A549 (cell line): Measurements from ENCODE around the gene TSPEAR. TPM values are rescaled to one million over a fixed set of nuclear protein-coding genes. Genes with fewer than 3 reads are reported as not detected.

ENCODE experiments used
- ATAC-seq, 2 experiments: fragments of 200-7000 bp in 1 of 2; fragments of >200 bp in 1 of 2; cut with Nextera tagmentation in 1 of 2; cut with Tn5 transposase in 1 of 2; 3 replicates each; pipeline versions ENCODE4 v1.8.0 to v1.9.1; 2018 to 2020; ENCODE audit warnings: mild to moderate bottlenecking in 1 of 2, moderate library complexity in 1 of 2
- CTCF ChIA-PET: fragments of 300-600 bp; sonication (Branson Sonifier 250); formaldehyde crosslinking; extraction: SDS; loops from one replicate; lab custom pipeline; 2021; ENCODE audit warnings: antibody characterized with exemption, inconsistent platforms; lab: Yijun Ruan, JAX
- POLR2A ChIA-PET: fragments of 350-600 bp; formaldehyde crosslinking; extraction: SDS; loops from one replicate; lab custom pipeline; 2021; ENCODE audit warnings: antibody characterized with exemption, inconsistent platforms; lab: Yijun Ruan, JAX
- DNase-seq, 2 experiments: peaks; one replicate each; pipeline versions ENCODE4 v3.0.0 to v3.0.0-alpha.2; 2011 to 2016; ENCODE audit warnings: low read depth in 1 of 2, low spot score in 1 of 2
- FAIRE-seq: peaks from 2 replicates; lab custom pipeline; 2011; peaks lifted over from hg19 to GRCh38; lab: Jason Lieb, UNC
- H3K27ac ChIP-seq, 2 experiments: fragments of >200 bp; sonication (Bioruptor Twin); formaldehyde crosslinking; 3 replicates each; pipeline ENCODE4 v1.5.1; 2016 to 2017
- H3K4me1 ChIP-seq: fragments of >200 bp; sonication (Bioruptor Twin); formaldehyde crosslinking; 3 replicates; pipeline ENCODE4 v1.6.1; 2016
- H3K4me2 ChIP-seq: fragments of >200 bp; sonication (Bioruptor Twin); formaldehyde crosslinking; 3 replicates; pipeline ENCODE4 v1.6.1; 2016
- H3K4me3 ChIP-seq: fragments of >200 bp; sonication (Bioruptor Twin); formaldehyde crosslinking; 3 replicates; pipeline ENCODE4 v1.5.1; 2016
- H3K9me3 ChIP-seq: fragments of >200 bp; sonication (Bioruptor Twin); formaldehyde crosslinking; 3 replicates; pipeline ENCODE4 v1.6.1; 2016
- BHLHE40 ChIP-seq: IDR thresholded peaks from 2 replicates; pipeline ENCODE4 v1.6.1; 2012; ENCODE audit warnings: low read depth, low read length, inconsistent platforms
- CBX2 ChIP-seq: fragments of 200-600 bp; sonication (generic); IDR thresholded peaks from 2 replicates; pipeline ENCODE4 v1.6.1; 2016; ENCODE audit warnings: low read depth, mild to moderate bottlenecking, borderline replicate concordance
- CTCF ChIP-seq: fragments of >200 bp; sonication (Bioruptor Twin); formaldehyde crosslinking; IDR thresholded peaks from 3 replicates; pipeline ENCODE4 v1.5.1; 2016
- E2F6 ChIP-seq: IDR thresholded peaks from 2 replicates; pipeline ENCODE4 v1.6.1; 2012; ENCODE audit warnings: low read depth, borderline replicate concordance
- EP300 ChIP-seq, 2 experiments: fragments of >200 bp; sonication (Bioruptor Twin); formaldehyde crosslinking; IDR thresholded peaks; 2 replicates in 1 of 2; 3 replicates in 1 of 2; pipeline ENCODE4 v1.6.1; 2016 to 2017
- ESRRA ChIP-seq: fragments of 150-350 bp; IDR thresholded peaks from 2 replicates; pipeline ENCODE4 v1.6.1; 2014; ENCODE audit warnings: mild to moderate bottlenecking, low read length, borderline replicate concordance
- GATA3 ChIP-seq: IDR thresholded peaks from 2 replicates; pipeline ENCODE4 v1.6.1; 2012; ENCODE audit warnings: borderline replicate concordance
- HMGXB4 ChIP-seq: fragments of 250-450 bp; sonication (Bioruptor Pico); IDR thresholded peaks from 2 replicates; pipeline ENCODE4 v1.5.0; 2021; ENCODE audit warnings: mild to moderate bottlenecking, moderate library complexity, borderline replicate concordance
- HOXA7 ChIP-seq: fragments of 250-450 bp; sonication (Bioruptor Pico); IDR thresholded peaks from 2 replicates; pipeline ENCODE4 v1.5.0; 2020; ENCODE audit warnings: mild to moderate bottlenecking, moderate library complexity
- JUNB ChIP-seq: fragments of >200 bp; sonication (Bioruptor Twin); formaldehyde crosslinking; IDR thresholded peaks from 2 replicates; pipeline ENCODE4 v1.6.1; 2016
- KDM1A ChIP-seq: fragments of 200-600 bp; sonication (generic); IDR thresholded peaks from 2 replicates; pipeline ENCODE4 v1.6.1; 2016; ENCODE audit warnings: low read depth, mild to moderate bottlenecking
- MAFK ChIP-seq: fragments of 450-650 bp; IDR thresholded peaks from 2 replicates; pipeline ENCODE4 v1.6.1; 2014; ENCODE audit not compliant: partially characterized antibody
- MYC ChIP-seq: IDR thresholded peaks from 2 replicates; pipeline ENCODE4 v1.6.1; 2012; ENCODE audit warnings: mild to moderate bottlenecking, inconsistent platforms, low read length, improper control_type of control experiment, borderline replicate concordance
- NFE2L2 ChIP-seq: fragments of 150-350 bp; conservative IDR thresholded peaks from 2 replicates; pipeline ENCODE4 v1.6.1; 2014; ENCODE audit warnings: low read length
- REST ChIP-seq: fragments of 200-600 bp; sonication (generic); IDR thresholded peaks from 2 replicates; pipeline ENCODE4 v1.6.1; 2016; ENCODE audit warnings: antibody characterized with exemption, mild to moderate bottlenecking, moderate library complexity
- SMC3 ChIP-seq: fragments of >200 bp; sonication (Bioruptor Twin); formaldehyde crosslinking; IDR thresholded peaks from 3 replicates; pipeline ENCODE4 v1.6.1; 2018; ENCODE audit warnings: inconsistent platforms
- TP53 ChIP-seq: fragments of 250-450 bp; sonication (Bioruptor Pico); IDR thresholded peaks from 2 replicates; pipeline ENCODE4 v1.5.0; 2021; ENCODE audit warnings: mild to moderate bottlenecking, moderate library complexity
- ZNF302 ChIP-seq: fragments of 250-450 bp; sonication (Bioruptor Pico); IDR thresholded peaks from 2 replicates; pipeline ENCODE4 v1.9.0; 2021; ENCODE audit warnings: inconsistent platforms, mild to moderate bottlenecking, moderate library complexity
- WGBS: methylation state at CpG from one replicate; pipeline ENCODE4 v1.1.6; 2017; ENCODE audit errors: missing lambda C conversion rate; 5-methylcytosine and 5-hydroxymethylcytosine counted together
- polyA plus RNA-seq, 4 experiments: library from polyadenylated mRNA; depleted of rRNA in 3 of 4; stranded (reverse); fragments of >200 nt; fragmentation: RNase III in 1 of 4; extraction: RNeasy Plus Mini Kit Qiagen cat#74134 plus additional on column Dnase treatment in 1 of 4; gene quantifications; 2 replicates in 3 of 4; 3 replicates in 1 of 4; pipeline ENCODE4 v1.2.3, GENCODE V29; 2011 to 2017

The TSPEAR gene
- polyA plus RNA-seq, 2 of the 4 experiments (the other 2 are of a cell fraction) = not detected

GRCh38 chr21:44613386-44614155 is 97.8 kb downstream of the TSPEAR start:
- TF ChIP-seq CBX2 (no peak), ESRRA (no peak), HOXA7 (no peak), ZNF302 (CRISPR knock-in tag) (no peak), EP300 (IDR thresholded peaks at IDR 0.05) (no peak), BHLHE40 (no peak), GATA3 (no peak), JUNB (no peak), MAFK (no peak), MYC (no peak), E2F6 (no peak)
- TF ChIP-seq, all 56 proteins: peak for 0
- Histone ChIP-seq H3K4me3 (no peak overlapping the region), H3K9me3 (peaks cover 5% of the 10 kb centered on the region; the same call in 1 of the 3 replicates), H3K4me1 (no peaks in the 10 kb centered on the region), H3K4me2 (no peak overlapping the region), H3K27ac (no peak overlapping the region)
- no peak for DNase-seq
- ChIA-PET CTCF (no interaction called here), POLR2A (no interaction called here)
- FAIRE-seq = no peak
- ATAC-seq = no peak
- 65% methylated on average over 17 of the region's 26 CpGs for WGBS

- ATAC-seq = no peak
- no peaks in the 10 kb centered on the region for H3K4me1 ChIP-seq
- no peak overlapping the region for H3K27ac ChIP-seq
- peaks cover 5% of the 10 kb centered on the region; the same call in 1 of the 3 replicates for H3K9me3 ChIP-seq
- ChIA-PET POLR2A (no interaction called here), CTCF (no interaction called here)
- no peak overlapping the region for H3K4me2 ChIP-seq
- FAIRE-seq = no peak
- 24% methylated on average over 5 of the region's 13 CpGs for WGBS
- TF ChIP-seq REST (no peak), CTCF (no peak), HMGXB4 (CRISPR knock-in tag) (no peak), TP53 (CRISPR knock-in tag) (no peak), SMC3 (no peak), NFE2L2 (no peak), CBX2 (no peak), KDM1A (no peak), ZNF302 (CRISPR knock-in tag) (no peak), GATA3 (no peak)
- H3K4me3 ChIP-seq = no peak overlapping the region
- DNase-seq = no peak
Observed at GRCh38 chr21:44612669-44613229, 98.6 kb downstream of the TSPEAR start.
